GM12865 (cell line): ENCODE measurements around the gene DUSP1.

Experiments used
- DNase-seq: peaks from one replicate; pipeline ENCODE4 v3.0.0; 2010; ENCODE audit warnings: low read depth
- H3K4me3 ChIP-seq: 2 replicates; pipeline ENCODE4 v1.5.1; 2011; ENCODE audit warnings: mild to moderate bottlenecking, low read depth, low read length, control low read depth
- CTCF ChIP-seq: IDR thresholded peaks from 2 replicates; pipeline ENCODE4 v1.5.1; 2011; ENCODE audit warnings: low read length, control low read depth, low read depth, inconsistent platforms; ENCODE audit not compliant: insufficient read depth; ENCODE audit errors: missing control alignments

Gene DUSP1

DNA sequence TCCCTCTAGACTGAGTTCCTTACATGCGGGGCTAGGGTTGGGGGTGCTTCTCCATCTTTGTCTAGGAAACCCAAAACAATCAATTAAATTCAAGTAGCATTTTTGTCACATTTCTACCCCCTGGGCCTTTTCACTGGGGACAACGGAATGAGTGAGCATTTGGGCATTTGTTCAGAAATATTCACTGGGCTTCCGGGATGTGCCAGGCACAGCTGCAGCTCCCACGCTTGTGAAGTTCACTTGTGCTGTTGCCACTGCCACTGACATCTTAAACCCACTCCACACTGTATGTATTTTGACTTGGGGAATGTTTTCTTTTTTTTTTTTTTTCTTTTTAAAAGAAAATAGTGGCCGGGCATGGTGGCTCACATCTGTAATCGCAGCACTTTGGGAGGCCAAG is 31.6 kb downstream of the DUSP1 start:
- TF ChIP-seq CTCF, result no peak
- no peak overlapping the region for H3K4me3 ChIP-seq
- DNase-seq, result no peak

DNA sequence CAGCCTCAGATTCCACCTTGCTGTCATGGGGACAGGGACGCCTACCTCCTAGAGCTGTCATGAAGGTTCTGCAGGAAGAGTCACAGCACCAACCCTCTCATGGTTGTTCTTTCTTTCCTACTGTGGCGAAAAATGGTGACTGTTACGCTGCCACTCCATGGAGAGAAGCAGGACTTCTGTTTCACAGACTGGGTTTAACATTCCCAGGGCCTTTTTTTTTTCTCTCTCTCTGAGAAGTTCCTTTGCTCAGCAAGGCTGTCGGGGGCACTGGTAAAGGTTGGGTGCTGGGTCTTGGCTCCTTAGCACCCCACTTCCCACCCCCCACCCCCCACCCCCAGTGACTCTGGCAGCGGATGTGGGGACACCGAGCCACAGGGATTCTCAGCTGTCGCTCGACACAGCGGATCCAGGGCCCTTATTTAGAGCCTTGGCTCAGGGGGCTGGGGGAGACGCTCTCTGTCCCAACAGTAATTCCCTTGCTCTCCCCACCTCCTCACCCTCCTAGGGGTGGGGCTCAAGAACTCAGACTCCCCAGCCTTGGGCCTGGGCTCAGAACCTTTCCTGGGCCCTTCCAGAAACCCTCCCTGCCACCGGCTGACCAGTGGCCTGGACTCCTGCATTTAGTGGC is 34.4 kb downstream of the DUSP1 start:
- no peak overlapping the region for H3K4me3 ChIP-seq
- TF ChIP-seq CTCF, result no peak
- DNase-seq, result no peak

- TF ChIP-seq CTCF, result no peak
- H3K4me3 ChIP-seq, result no peak overlapping the region
- no peak for DNase-seq
Observed at GRCh38 chr5:172735141-172735831, 35.7 kb downstream of the DUSP1 start.

DNA sequence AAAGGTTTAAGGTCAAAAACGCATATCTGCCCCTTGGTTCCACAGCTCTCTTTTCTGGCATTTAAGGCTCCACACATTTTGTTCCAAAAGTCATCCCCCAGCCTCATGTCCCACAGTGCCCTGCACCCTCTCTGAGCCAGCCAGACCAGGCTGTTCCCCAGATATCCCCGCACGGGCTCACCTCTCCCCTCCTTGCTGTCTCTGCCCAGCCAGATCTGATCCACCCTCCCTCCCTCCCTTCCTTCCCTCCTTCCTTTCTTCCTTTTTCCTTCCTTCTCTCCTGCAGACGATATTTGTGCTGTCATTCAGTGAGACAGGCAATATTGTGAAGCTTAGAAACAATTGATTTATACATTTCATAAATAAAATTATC is 37.0 kb downstream of the DUSP1 start:
- no peak for DNase-seq
- no peak for TF ChIP-seq CTCF
- H3K4me3 ChIP-seq, result no peak overlapping the region

DNA sequence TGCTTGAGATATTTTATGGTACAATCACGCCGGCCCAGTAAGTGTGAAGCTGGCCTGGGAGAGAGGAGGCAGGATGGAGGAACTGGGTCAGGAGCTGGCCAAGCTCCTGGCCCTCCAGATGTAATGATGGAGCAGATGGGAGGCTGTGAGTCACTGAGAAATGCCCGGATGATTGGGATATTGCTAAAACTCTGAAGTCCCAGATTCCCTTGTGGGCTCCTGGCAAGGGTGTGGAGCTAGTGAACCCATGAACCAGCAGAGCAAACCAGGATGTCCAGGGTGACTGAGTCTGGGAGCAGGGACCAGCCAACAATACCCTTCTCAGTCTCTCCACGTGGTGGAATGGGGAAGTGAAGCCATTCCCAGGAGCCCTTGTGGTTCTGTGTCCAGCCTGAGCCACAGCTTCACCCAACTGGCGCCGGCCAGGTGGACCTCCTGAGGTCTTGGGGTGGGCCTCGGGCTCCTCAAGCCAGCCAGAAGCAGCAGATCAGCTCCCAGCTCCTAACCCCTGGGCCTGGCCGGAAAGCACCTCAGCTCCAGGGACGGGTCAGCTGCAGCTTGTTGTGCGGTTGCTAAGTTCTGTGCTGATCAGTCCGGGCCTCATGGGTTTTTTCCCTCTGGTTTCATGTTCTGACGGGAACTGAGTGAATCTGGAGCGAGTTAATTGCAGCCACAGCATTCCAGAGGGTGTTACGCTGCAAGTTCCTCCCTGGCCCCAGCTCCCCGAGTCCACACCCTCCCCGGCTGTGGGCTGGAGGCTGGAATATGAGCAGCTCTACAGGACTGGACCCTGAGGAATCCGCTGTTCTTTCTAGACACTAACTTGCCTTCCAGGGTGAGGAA is 37.6 kb downstream of the DUSP1 start:
- TF ChIP-seq CTCF, result no peak
- no peak for DNase-seq
- no peak overlapping the region for H3K4me3 ChIP-seq

GRCh38 chr5:172732201-172732865 is 38.7 kb downstream of the DUSP1 start:
- TF ChIP-seq CTCF, result no peak
- no peak overlapping the region for H3K4me3 ChIP-seq
- DNase-seq, result no peak
